Activated effector memory CD4-positive, alpha-beta T cell treated with anti-CD3 and anti-CD28 coated beads, Interleukin-2, amount 50 U/mL, for 16 hours (primary cell): Measurements from ENCODE around the gene CHMP2A.

Experiments used
- DNase-seq: peaks from one replicate; pipeline ENCODE4 v3.0.0-alpha.2; 2020

CHMP2A gene

GRCh38 chr19:58536852-58537798 is 17.8 kb downstream of the CHMP2A start:
- peak; percentile 56 for DNase-seq

- DNase-seq, result no peak
These were observed 19.0 kb downstream of the CHMP2A start for GRCh38 chr19:58535857-58536256.

- DNase-seq, result no peak
These were observed 23.7 kb downstream of the CHMP2A start for GRCh38 chr19:58531034-58531840.

GRCh38 chr19:58529405-58529804 is 25.5 kb downstream of the CHMP2A start:
- no peak for DNase-seq

GRCh38 chr19:58522709-58523108 is 32.2 kb downstream of the CHMP2A start:
- DNase-seq, result no peak

- no peak for DNase-seq
These were observed 33.3 kb downstream of the CHMP2A start for GRCh38 chr19:58521651-58522050.

GRCh38 chr19:58520257-58520599 is 34.7 kb downstream of the CHMP2A start:
- no peak for DNase-seq

- DNase-seq, result peak; percentile 95
These were observed 35.3 kb downstream of the CHMP2A start, which contains the start of gene ZBTB45 for GRCh38 chr19:58519355-58520256. ZBTB45 (minus strand) TSS chr19:58519810; CDS start chr19:58517673, 2,137 bp downstream.

- DNase-seq, result peak; percentile 79
These were observed 35.9 kb downstream of the CHMP2A start for GRCh38 chr19:58519087-58519354.

GRCh38 chr19:58518256-58519086 is 36.4 kb downstream of the CHMP2A start:
- DNase-seq, result no peak

- no peak for DNase-seq
These were observed 37.7 kb downstream of the CHMP2A start for GRCh38 chr19:58516964-58517833.

- no peak for DNase-seq
These were observed 38.6 kb downstream of the CHMP2A start for GRCh38 chr19:58516246-58516836.

GRCh38 chr19:58515259-58515658 is 39.6 kb downstream of the CHMP2A start:
- no peak for DNase-seq

GRCh38 chr19:58514564-58515022 is 40.3 kb downstream of the CHMP2A start:
- no peak for DNase-seq

- DNase-seq, result peak; percentile 97
These were observed 41.0 kb downstream of the CHMP2A start for GRCh38 chr19:58513694-58514563.

- no peak for DNase-seq
These were observed 41.7 kb downstream of the CHMP2A start for GRCh38 chr19:58513213-58513693.

GRCh38 chr19:58511353-58512208 is 43.3 kb downstream of the CHMP2A start, which contains the start of gene SLC27A5:
SLC27A5 (minus strand) TSS chr19:58511992; CDS start chr19:58511955, 37 bp downstream.
- DNase-seq, result no peak
